Fibroblast of skin of scalp (primary cell): ENCODE measurements around the gene KLKB1.
"Not testable (repeated sequence)": the region's sequence is repeated elsewhere in the genome, so short reads cannot be mapped to it uniquely, and the experiment has no call there.

ENCODE experiments used
- DNase-seq: peaks from one replicate; pipeline ENCODE4 v3.0.0-alpha.2; 2013

The KLKB1 gene

DNA sequence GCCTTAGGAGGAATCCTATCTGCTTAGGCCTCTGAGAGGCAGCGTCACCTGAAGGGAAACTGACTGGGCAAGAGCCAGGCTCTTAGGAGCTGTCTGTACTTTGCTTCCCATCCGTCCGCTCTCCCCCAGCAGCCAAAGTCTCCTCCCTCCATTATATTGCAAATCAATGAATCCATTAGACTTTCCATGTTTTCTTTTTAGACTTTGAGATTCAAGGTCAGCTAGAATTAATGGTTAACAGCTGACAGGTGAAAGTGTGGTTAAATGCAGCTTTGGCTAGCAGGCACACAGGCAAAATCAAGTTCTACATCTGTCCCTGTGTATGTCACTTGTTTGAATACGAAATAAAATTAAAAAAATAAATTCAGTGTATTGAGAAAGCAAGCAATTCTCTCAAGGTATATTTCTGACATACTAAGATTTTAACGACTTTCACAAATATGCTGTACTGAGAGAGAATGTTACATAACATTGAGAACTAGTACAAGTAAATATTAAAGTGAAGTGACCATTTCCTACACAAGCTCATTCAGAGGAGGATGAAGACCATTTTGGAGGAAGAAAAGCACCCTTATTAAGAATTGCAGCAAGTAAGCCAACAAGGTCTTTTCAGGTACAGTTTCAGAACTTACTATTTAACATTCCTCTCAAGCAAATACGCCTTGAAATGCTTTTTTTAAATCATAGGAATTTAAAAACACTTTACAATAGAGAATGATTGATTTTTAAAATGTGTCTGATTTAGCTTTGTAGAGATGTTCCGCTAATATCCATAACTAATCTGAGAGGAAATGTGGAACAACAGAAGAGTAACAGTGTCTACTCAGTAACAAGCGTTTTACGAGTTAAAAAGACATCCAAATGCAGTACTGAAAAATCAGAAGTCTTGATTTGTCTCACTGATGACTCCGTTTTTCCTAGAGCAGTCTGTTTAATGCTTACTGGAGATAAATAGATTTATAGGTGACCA is 38.7 kb downstream of the KLKB1 start, which contains the start of gene F11:
F11 (plus strand) TSS at position 507 of the 970 bp plus-strand sequence. CDS start 948 bp downstream, outside the sequence.
- DNase-seq: no peak

DNA sequence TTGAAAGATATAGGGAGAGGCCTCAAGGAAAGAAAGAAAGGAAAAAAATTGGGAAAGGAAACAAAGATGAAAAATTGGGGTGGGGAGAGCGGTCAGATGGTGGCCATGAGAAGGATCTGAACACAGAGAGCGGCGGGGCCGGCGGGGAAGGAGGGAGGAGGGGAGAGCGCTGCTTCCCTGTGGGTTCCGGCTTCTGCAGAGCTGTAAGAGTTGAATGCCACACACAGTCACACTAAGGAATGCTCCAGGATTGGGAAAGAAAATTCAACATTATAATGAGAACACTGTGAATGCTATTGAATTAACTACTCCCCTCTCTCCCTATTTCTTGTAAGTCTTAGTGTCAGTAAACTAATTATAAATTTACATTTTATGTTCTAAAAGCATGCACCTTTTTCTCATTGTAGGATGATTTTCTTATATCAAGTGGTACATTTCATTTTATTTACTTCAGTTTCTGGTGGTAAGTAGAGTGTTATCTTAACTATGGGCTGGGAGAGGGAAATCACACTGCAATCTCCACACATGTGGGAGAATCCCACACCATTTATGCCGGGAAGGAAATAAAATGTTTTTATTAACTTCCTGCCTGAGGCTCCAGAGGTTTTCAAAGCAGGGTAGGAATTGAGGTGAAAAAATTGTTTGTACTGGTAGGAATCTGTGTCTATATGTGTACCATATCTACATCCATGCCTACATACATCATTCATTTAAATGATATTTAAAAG is 39.6 kb downstream of the KLKB1 start:
- DNase-seq: peak; percentile 28

DNA sequence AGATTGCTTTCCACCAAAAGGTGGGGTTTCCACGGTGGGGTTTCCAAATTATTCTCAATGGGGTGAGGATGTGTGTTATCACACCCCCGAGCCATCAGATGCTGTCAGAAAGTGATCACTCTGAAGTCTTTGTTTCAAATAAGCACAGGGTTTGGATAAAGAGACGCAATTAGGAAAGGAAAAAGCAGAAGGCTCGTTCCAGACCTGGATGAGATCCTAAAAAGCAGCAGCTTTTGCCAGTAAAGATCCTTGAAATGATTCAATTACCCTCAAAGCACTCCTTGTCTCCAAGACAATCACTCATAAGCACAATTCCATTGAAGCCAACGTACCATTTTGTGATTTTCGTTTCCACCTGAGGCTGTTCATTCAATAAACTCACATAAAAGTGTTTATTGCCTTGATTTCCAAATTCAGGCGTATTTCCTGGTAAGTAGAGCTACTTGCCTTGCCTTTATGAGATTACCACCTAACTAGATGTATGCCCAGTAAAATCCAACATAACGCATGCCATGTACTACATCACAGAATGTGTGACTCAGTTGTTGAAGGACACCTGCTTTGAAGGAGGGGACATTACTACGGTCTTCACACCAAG is 43.9 kb downstream of the KLKB1 start:
- DNase-seq: no peak

DNA sequence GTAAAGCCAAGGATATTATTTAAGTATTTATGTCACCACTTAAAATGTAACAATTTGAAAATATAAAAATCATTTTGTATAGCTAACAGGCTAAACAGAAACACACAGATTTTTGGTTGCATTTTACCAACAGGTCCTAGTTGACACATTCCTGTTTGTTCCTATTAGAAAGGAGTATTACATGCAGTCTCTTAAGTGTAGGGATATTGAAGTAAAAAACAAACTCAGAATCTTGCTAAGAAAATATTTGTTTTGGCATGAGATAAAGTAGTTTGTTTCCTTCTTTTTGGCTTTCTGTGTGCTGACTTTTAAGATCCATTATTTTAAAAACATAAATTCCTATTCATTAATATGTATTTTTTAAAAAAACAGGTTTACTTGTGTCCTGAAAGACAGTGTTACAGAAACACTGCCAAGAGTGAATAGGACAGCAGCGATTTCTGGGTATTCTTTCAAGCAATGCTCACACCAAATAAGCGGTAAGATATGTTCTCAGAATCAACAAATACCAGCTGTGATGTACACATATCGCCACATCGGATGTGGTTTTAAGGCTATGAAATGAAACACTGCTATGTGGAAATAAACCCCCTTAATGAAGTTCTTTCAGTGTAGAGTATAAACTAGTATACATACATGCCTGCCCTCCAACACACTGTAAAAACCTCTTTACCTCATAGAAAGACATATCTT is 45.5 kb downstream of the KLKB1 start:
- no peak for DNase-seq

DNA sequence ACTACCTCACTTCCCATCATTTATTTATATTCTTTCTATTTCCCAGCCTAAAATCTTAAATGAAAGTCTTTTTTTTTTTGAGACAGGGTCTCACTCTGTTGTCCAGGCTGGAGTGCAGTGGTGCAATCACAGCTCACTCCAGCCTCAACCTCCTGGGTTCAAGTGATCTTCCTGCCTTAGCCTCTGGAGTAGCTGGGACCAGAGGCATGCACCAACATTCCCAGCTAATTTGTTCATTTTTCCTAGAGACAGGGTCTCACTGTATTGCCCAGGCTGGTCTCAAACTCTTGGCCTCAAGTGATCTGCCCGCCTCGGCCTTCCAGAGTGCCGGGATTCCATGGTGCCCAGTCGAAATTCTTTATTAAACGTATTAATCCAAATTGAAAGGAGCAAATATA is 46.1 kb downstream of the KLKB1 start:
- DNase-seq: not testable (repeated sequence)

DNA sequence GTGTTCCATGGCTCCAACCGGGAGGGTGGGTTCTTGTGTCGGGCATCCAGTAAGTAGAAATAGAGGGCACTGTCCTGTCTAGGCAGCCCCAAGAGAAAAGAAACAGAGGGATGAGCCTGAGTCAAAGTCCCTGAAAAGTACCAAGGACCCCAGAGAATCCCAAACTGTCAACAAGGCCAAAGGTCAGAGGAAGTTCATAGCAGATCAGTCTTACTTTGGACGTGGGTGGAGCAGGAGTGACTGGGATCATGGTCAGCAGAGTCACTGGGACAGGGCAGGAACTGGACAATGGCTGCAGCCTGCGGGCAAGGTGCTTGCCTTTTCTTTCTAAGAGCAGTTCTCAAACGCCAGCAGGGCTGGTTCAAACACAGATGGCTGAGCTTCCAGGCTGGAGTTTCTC is 56.0 kb downstream of the KLKB1 start:
- no peak for DNase-seq

DNA sequence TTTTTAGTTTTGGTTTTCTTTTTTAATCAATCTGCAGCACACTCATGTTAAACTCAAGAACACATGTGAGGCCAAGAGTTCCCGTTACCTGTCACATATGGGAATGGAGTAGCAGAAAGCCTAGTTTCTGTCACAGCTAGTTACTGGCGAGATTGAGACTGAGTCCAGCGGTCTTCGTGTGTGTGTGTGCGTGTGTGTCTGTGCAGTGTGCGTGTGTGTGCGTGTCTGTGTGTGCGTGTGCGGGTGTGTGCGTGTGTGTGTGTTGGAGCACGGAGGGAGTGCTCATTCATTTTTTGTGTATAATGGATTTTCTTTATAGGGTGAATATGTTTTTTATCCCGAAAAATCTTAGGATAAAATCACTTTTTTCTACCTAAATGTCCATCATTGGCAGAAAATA is 57.8 kb downstream of the KLKB1 start:
- DNase-seq: no peak

DNA sequence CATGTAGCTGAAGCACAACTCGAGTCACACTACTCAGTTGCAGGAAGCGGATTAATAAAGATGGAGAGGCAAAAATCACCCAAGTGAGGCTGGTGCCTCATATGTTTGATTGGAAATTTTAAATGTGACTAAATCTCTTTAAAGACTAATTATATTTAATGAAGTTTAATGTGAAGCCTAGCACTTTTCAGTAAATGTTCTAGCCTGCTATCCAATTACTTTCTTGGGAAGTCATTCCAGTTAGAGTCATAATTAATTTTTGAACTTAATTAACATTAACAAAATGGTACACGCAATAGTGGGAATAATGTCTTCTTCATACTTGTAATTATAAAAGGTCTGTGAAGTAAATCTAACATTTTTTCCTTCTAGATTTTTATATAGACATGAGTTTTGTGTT is 59.3 kb downstream of the KLKB1 start:
- DNase-seq: no peak

DNA sequence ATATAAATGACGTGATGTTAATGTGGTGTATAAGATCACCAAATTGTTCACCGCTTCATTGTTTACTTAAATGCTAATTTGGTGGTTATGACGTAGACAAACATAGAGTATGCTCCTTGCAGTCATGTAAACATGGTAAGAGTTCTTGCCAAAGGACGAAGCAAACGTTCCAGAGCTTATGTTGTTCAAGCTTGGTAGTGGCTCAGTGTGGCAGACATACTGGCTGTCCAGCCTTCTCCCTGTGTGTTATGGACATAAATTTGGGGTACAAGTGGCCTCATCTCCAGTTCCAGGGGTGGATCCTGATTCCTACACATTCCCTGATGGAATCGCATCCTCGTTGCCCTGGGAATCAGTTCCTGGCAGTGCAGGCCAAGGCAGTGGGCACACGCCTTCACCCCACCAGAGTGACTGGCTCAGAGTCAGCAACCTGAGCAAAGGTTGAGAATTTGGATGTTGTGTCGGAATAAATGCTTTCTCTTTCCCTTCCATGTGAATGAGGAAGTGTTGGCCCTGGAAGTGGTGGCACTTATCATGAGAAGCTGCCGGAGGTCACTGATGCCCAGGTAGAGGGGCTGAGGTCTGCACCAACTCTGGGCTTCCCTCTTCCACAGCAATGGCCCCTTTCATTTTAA is 64.1 kb downstream of the KLKB1 start:
- DNase-seq: no peak

DNA sequence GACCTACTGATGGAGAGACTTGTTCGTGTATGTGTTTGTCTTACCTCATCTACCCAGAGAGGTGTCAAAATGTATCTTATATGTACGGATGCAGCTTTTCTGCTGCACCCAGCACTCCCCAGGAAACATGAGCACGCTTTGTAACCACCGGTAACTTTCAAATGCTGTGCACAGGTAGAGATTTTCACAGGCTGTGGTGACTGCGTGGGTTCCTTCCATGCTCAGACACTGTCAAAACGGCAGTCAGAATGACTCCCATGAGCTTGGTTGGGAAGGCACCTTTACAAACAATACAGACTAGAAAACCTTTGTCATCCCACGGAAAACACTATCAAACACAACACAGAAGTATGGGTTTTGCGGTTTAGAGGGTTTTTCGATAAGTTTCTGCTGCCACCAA is 66.9 kb downstream of the KLKB1 start:
- DNase-seq: no peak

DNA sequence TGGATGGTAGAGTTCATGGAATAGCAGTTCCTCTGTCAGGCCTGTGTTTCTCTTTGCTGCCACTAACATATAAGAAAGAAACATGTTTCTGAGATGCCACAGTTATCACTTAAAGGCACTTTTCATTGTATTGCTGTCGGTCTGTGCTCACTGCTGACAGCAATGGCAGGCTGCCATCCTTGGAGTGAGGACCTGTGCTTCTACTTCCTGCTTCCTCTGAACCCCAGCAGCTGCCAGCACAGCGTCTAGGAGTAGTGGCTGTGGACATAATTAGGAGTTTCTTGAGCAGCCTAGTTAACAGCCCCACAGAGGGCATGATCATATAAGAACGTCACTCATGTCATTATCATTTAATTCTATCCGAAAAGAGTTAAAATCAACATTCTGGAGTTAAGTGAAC is 69.2 kb downstream of the KLKB1 start:
- DNase-seq: no peak

DNA sequence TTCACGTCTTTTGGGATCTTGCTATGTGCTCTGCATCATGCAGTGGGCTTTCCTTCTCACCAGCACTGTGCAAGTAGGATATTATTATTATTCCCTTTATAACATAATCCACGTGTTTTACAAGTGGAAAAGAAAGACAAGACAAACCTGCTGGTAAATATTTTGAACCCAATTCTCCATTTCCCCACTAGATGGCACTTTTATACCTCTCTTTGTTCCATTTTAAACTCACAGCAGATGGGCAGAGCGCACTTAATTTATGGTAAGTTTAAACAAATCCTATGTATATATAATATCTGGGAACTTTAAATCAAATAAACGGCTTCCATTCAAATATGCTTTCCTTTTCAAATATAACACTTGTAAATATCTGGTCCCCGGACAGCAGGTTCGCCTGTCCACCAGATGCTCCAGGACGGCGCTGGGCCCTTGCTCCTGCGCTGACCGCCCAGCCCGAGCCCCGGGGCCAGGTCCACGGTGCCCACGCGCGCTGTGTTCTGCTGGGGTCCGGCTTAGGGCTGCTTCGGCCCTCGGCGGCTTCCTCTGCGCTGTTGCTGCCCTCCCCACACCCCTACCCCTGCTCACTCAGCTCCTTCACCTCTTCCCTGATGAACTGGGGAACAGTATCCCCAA is 69.8 kb downstream of the KLKB1 start:
- DNase-seq: peak; percentile 60

DNA sequence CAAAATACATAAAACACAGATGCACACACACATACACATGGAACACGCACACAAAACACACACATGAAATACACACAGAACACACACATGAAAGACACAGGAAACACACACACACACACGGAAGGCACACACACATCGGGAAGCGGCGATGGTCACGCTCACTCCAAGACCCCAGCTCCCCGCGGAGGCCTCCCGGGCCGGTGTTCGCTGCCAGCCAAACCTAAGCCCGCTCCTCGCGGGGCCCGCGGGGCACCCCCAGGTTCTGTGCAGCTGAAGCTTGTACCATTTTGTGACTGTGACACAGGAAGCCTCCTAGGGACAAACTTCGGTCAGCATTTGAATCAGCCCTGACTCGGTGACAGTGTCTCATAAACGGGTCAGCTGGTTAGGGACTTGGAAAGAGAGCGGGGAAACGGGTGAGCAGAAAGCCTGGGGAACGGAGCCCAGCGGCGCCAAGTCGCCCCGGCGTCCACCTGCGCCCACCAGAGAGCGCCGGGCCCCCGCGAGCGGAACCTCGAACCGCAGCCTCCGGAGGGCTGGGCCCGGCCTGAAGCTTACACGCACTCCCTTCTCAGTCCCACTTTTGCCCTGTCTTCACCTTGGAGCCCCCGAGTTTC is 70.8 kb downstream of the KLKB1 start:
- no peak for DNase-seq

DNA sequence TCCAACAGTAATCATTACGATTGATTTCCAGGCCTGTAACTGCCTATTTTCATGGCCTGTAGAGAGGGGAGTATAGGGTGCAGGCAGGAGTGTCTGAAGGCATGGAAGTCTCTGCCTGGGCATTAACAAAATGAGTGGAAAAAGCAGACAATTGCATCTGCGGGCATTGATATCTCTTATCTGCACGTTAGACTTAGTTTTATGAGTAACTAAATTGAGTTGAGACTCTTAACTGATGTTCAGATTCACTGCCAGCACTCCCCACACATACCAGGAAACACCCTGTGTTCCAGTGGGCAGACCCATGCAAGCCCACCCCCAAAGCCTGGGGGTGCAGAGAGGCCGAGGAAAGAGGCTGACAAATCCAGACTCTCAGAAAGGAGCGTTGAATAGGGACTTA is 72.0 kb downstream of the KLKB1 start:
- DNase-seq: no peak

DNA sequence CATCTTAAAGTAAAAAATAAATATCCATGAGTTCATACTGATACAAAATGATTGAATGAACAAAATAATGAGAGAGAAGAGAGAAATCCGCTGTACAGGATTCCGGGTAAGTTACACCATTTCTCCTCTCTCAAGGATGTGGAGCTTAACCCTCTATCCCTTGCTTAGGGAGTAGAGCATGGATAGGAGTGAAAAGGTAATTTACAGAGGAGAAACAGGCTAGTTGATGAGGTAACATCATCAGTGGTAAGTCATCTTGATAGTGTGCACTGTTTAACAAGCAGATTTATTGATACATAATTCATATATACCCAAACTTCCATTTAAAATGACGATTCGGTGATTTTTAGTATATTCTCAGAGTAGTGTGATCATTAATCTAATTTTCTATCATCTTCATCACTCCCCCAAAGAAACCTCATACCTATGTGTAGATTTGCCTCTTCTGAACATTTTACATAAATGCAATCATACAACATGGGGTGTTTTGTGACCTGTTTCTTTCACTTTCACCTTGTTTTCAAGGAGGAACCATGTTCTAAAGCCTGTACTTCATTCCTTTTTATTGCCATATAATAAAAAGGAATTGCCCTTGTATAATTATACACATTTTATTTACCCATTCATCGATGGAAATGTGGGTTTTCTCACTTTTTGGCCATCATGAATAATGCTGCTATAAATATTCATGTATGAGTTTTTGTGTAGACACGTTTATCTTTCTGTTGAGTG is 73.5 kb downstream of the KLKB1 start:
- DNase-seq: no peak

DNA sequence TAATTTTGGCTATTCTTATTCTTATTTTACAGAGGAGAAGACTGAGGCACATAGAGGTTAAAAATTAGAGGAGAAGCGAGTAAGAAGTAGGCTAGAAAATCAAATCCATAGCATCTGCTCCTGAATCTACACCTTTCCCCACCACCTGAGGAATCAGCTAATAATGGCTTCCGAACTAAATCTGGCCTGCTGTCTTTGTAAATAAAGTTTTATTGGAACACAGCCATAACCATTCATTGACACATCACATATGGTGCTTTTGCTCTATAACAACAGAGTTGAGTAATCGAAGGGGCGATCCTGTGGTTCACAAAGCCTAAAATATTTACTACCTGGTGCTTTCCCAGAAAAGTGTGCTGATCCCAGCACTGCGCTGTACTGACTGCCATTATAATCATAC is 76.9 kb downstream of the KLKB1 start:
- DNase-seq: no peak

DNA sequence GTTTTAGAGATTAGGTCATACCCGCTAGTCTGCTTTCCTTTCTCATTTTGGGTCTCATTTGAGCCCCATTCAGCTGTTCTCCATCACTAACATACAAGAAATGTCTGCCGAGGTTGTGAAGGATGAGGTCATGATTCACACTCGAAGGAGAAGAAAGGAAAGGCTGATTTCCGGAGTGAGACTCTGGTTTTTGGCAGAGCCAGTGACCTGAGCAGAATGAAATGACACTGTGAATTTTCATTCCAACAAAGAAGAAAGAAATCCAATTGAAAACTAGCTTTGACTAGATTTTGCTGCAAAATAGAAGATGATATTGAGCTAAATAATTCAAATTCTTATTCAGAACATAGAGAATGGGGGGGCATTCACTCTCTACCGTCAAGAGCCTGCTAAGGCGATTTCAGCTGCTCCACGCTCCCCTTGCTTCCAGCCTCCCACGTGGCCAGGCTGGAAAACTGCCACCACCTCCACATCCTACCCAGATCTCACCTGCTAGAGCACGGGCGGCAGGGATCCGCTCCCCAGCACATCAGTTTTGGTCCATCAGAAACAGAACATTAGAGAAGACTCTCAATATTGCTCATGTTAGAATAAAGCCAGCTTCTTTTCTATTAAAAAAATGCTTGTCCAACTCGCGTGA is 77.7 kb downstream of the KLKB1 start:
- DNase-seq: peak; percentile 7

DNA sequence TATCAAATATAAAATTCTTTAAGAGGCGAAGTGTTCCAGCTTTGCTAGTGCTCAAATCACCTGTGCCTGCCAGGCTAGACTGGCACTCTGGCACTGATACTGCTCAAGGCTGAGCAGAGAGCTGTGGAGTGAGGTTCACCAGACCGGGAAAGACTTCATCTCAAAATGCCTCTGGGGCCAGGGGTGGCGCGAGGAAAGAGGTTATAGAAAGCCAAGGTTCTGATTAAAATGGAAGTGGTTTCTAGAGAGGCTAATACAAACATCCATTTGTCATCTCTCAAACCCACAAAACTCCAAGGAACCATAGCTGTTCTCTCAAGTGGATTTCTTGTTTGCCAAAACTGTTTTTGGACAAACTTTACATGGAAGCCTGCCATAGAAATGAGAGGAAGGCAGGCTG is 80.2 kb downstream of the KLKB1 start:
- no peak for DNase-seq

DNA sequence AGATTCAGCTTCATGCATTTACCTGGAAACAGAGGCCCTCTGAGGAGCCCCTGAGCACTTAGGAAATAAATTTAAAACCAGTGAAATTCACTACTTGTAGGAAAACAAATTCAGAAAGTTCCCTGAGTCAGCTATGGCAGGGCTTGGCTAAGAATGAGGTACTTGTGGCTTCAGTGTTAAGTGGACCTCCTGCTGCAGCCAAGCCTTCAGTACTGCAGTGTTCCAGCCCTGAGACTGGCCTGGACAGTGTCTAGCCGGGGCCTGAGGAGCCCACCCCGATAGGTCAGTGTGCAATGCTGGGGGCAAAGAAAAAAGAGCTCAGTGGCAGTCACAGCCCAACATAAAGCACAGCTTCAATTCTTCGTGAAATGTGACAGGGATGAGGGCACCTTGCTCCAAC is 80.6 kb downstream of the KLKB1 start:
- no peak for DNase-seq
